ENCODE data around the gene KLHL13.

KLHL13 gene

DNA sequence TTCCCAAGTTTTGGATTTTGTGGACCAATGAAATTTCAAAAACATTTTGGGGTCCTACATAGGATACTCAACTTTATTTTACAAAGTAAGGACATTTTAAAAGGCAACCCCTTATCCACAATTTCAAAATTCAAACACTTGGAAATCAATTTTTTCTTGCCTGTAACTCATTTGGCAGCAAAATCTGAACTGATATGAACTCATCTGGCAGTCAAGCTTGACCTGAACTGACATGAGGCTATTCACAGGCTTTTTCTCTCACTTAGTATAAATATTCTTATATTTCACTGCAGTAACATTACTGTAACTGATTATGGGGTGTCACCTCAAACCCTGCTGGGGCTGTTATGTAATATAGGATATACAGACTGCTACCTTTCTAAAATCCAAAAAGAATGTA lies 116.1 kb downstream of the KLHL13 start:
- H3K9ac ChIP-seq = no peak overlapping the region
- H3K27ac ChIP-seq = no peak overlapping the region
- H3K4me2 ChIP-seq = no peak overlapping the region
- H4K20me1 ChIP-seq = no peaks in the 10 kb centered on the region
- no peaks in the 10 kb centered on the region for H3K4me1 ChIP-seq
- H3K36me3 ChIP-seq = no peaks in the 10 kb centered on the region
- H3K27me3 ChIP-seq = no peaks in the 10 kb centered on the region
- no peak overlapping the region for H3K4me3 ChIP-seq
- TF ChIP-seq Cebpa-rat (IDR thresholded peaks at IDR 0.05) = no peak
- no peaks in the 10 kb centered on the region for H3K9me3 ChIP-seq (replicated peaks in 1 of 11)

GRCh38 chrX:117998171-117998570 lies 118.4 kb downstream of the KLHL13 start:
- Histone ChIP-seq H3K27ac (no peak overlapping the region), H3K36me3 (no peaks in the 10 kb centered on the region), H4K20me1 (no peaks in the 10 kb centered on the region), H3K9ac (no peak overlapping the region), H3K4me3 (no peak overlapping the region), H3K9me3 (replicated peaks in 1 of 11) (no peaks in the 10 kb centered on the region), H3K4me1 (no peaks in the 10 kb centered on the region), H3K27me3 (no peaks in the 10 kb centered on the region), H3K4me2 (no peak overlapping the region)
- no peak for TF ChIP-seq Cebpa-rat (IDR thresholded peaks at IDR 0.05)

- no peaks in the 10 kb centered on the region for H3K9me3 ChIP-seq (replicated peaks in 1 of 11)
- H3K4me2 ChIP-seq = no peak overlapping the region
- no peaks in the 10 kb centered on the region for H3K27me3 ChIP-seq
- H3K36me3 ChIP-seq = no peaks in the 10 kb centered on the region
- H4K20me1 ChIP-seq = no peaks in the 10 kb centered on the region
- H3K4me1 ChIP-seq = no peaks in the 10 kb centered on the region
- no peak overlapping the region for H3K4me3 ChIP-seq
- H3K9ac ChIP-seq = no peak overlapping the region
- no peak for TF ChIP-seq Cebpa-rat (IDR thresholded peaks at IDR 0.05)
- no peak overlapping the region for H3K27ac ChIP-seq
Measured at GRCh38 chrX:117996918-117997480, 119.6 kb downstream of the KLHL13 start.

- Histone ChIP-seq H3K9me3 (replicated peaks in 1 of 11) (no peaks in the 10 kb centered on the region), H3K27ac (no peak overlapping the region), H3K4me2 (no peak overlapping the region), H3K36me3 (no peaks in the 10 kb centered on the region), H3K27me3 (no peaks in the 10 kb centered on the region), H3K4me3 (no peak overlapping the region), H3K9ac (no peak overlapping the region), H4K20me1 (no peaks in the 10 kb centered on the region), H3K4me1 (no peaks in the 10 kb centered on the region)
- TF ChIP-seq Cebpa-rat (IDR thresholded peaks at IDR 0.05) = no peak
Measured at GRCh38 chrX:117996408-117996807, 120.2 kb downstream of the KLHL13 start.

GRCh38 chrX:117995378-117995777 lies 121.2 kb downstream of the KLHL13 start:
- no peaks in the 10 kb centered on the region for H4K20me1 ChIP-seq
- H3K4me1 ChIP-seq = no peaks in the 10 kb centered on the region
- H3K9me3 ChIP-seq (replicated peaks in 1 of 11) = no peaks in the 10 kb centered on the region
- H3K27me3 ChIP-seq = no peaks in the 10 kb centered on the region
- no peak overlapping the region for H3K9ac ChIP-seq
- H3K36me3 ChIP-seq = no peaks in the 10 kb centered on the region
- H3K4me3 ChIP-seq = no peak overlapping the region
- H3K27ac ChIP-seq = no peak overlapping the region
- no peak overlapping the region for H3K4me2 ChIP-seq
- peak in 8 of 11 experiments; percentile 31 to 82 (median 78); a peak in 10 of 22 replicates for TF ChIP-seq Cebpa-rat (IDR thresholded peaks at IDR 0.05)

- H3K4me2 ChIP-seq = no peak overlapping the region
- no peaks in the 10 kb centered on the region for H3K9me3 ChIP-seq (replicated peaks in 1 of 11)
- H3K9ac ChIP-seq = no peak overlapping the region
- H3K4me3 ChIP-seq = no peak overlapping the region
- TF ChIP-seq Cebpa-rat (IDR thresholded peaks at IDR 0.05) = no peak
- no peak overlapping the region for H3K27ac ChIP-seq
- H3K36me3 ChIP-seq = no peaks in the 10 kb centered on the region
- H3K4me1 ChIP-seq = no peaks in the 10 kb centered on the region
- H3K27me3 ChIP-seq = no peaks in the 10 kb centered on the region
- H4K20me1 ChIP-seq = no peaks in the 10 kb centered on the region
Measured at GRCh38 chrX:117992192-117992723, 124.4 kb downstream of the KLHL13 start.

- H3K4me1 ChIP-seq = no peaks in the 10 kb centered on the region
- no peaks in the 10 kb centered on the region for H3K27me3 ChIP-seq
- no peaks in the 10 kb centered on the region for H3K36me3 ChIP-seq
- no peak overlapping the region for H3K4me2 ChIP-seq
- H3K9ac ChIP-seq = no peak overlapping the region
- H3K9me3 ChIP-seq (replicated peaks in 1 of 11) = no peaks in the 10 kb centered on the region
- TF ChIP-seq Cebpa-rat (IDR thresholded peaks at IDR 0.05) = no peak
- no peak overlapping the region for H3K4me3 ChIP-seq
- H4K20me1 ChIP-seq = no peaks in the 10 kb centered on the region
- H3K27ac ChIP-seq = no peak overlapping the region
Measured at GRCh38 chrX:117990438-117990837, 126.2 kb downstream of the KLHL13 start.

DNA sequence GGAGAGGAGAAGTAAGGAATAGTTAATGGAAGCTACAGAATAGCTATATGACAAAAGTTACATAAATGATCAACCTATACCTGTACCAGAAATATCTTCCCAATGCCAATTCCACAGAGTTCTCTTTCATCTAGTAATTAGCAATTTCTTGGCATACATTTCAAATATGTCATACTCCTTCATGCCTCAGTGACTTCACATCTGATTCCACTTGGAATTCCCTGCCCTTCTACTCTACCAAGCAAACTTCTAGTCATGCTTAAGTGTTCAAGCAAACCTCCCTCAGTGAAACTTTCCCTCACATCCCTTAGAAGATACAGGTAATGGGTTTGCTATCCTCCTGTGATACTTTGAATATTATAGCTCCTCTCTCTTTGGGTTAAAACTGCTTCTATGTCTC lies 127.1 kb downstream of the KLHL13 start:
- Histone ChIP-seq H3K36me3 (no peaks in the 10 kb centered on the region), H3K27ac (no peak overlapping the region), H3K4me3 (no peak overlapping the region), H4K20me1 (no peaks in the 10 kb centered on the region), H3K27me3 (no peaks in the 10 kb centered on the region), H3K9me3 (replicated peaks in 1 of 11) (no peaks in the 10 kb centered on the region), H3K4me1 (no peaks in the 10 kb centered on the region), H3K4me2 (no peak overlapping the region), H3K9ac (no peak overlapping the region)
- TF ChIP-seq Cebpa-rat (IDR thresholded peaks at IDR 0.05) = no peak

- Histone ChIP-seq H3K4me2 (no peak overlapping the region), H3K27me3 (no peaks in the 10 kb centered on the region)
Measured at GRCh38 chrX:117987373-117987772, 129.2 kb downstream of the KLHL13 start.

DNA sequence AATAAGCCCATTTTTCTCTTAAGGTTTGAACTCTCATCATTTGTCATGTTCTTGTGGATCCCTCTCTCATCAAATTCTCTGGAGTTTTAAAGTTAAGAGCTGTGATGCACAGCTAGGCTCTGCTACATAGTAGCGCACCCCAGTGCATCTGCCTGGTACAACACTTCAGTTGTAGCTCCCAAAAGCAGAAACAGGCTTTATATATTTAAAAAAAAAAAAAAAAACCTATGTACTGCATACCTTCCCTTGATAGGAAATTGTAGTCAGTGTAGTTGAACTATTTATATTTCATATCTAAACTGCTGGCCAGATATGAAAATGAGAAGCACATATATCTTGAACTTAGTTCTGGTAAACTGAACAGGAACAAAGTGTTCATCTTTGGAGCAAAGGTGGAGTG lies 131.4 kb downstream of the KLHL13 start:
- TF ChIP-seq Cebpa-rat (IDR thresholded peaks at IDR 0.05) = no peak
- Histone ChIP-seq H4K20me1 (no peaks in the 10 kb centered on the region), H3K4me2 (no peak overlapping the region), H3K4me1 (no peaks in the 10 kb centered on the region), H3K9ac (no peak overlapping the region), H3K36me3 (no peaks in the 10 kb centered on the region), H3K27ac (no peak overlapping the region), H3K4me3 (no peak overlapping the region), H3K9me3 (replicated peaks in 1 of 11) (no peaks in the 10 kb centered on the region), H3K27me3 (no peaks in the 10 kb centered on the region)

More at GRCh38 chrX:117987373-117987772, 129.2 kb downstream of the KLHL13 start:
- TF ChIP-seq Cebpa-rat (IDR thresholded peaks at IDR 0.05) = no peak
- Histone ChIP-seq H4K20me1 (no peaks in the 10 kb centered on the region), H3K9ac (no peak overlapping the region), H3K9me3 (replicated peaks in 1 of 11) (no peaks in the 10 kb centered on the region), H3K36me3 (no peaks in the 10 kb centered on the region), H3K4me1 (no peaks in the 10 kb centered on the region), H3K4me3 (no peak overlapping the region), H3K27ac (no peak overlapping the region)
